GM23338 (cell line): ENCODE results near the gene BCAS1.

Experiments used
- CTCF ChIP-seq, 2 experiments: fragments of 200-600 bp in 1 of 2; sonication (generic) in 1 of 2; conservative IDR thresholded peaks; 2 replicates each; pipeline versions ENCODE4 v1.5.1 to v1.6.1; 2016 to 2017; ENCODE audit warnings: antibody characterized with exemption in 2 of 2, low read depth in 2 of 2, mild to moderate bottlenecking in 2 of 2, moderate library complexity in 1 of 2
- EZH2 ChIP-seq: fragments of 200-600 bp; sonication (generic); IDR thresholded peaks from one replicate; pipeline ENCODE4 v1.8.0; 2017; ENCODE audit warnings: antibody characterized with exemption, mild to moderate bottlenecking, low read depth; ENCODE audit not compliant: unreplicated experiment
- EZH2phosphoT487 ChIP-seq: fragments of 200-600 bp; sonication (generic); IDR thresholded peaks from one replicate; pipeline ENCODE4 v1.8.1; 2018; ENCODE audit warnings: antibody characterized with exemption; ENCODE audit not compliant: unreplicated experiment
- POLR2AphosphoS5 ChIP-seq: IDR thresholded peaks from 2 replicates; pipeline ENCODE4 v1.6.1; 2016; ENCODE audit warnings: antibody characterized with exemption, low read depth
- REST ChIP-seq: IDR thresholded peaks from one replicate; pipeline ENCODE4 v1.6.1; 2018; ENCODE audit warnings: antibody characterized with exemption; ENCODE audit not compliant: unreplicated experiment

- TF ChIP-seq CTCF (conservative IDR thresholded peaks at IDR 0.05; ENCODE audit: low read depth in 2 of 2) (no peak), EZH2 (no peak), EZH2phosphoT487 (no peak), REST (no peak), POLR2AphosphoS5 (no peak)
Observed at GRCh38 chr20:54004445-54004844, 65.9 kb downstream of the BCAS1 start.
